MM.1S (cell line): ENCODE results near the gene LSAMP.

Experiments
- EZH2 ChIP-seq: fragments of 300-600 bp; sonication (generic); optimal IDR thresholded peaks from 2 replicates; pipeline ENCODE3; 2017; ENCODE audit warnings: low read depth, mild to moderate bottlenecking, antibody characterized with exemption, low read length, mixed read lengths
- EZH2phosphoT487 ChIP-seq: fragments of 300-600 bp; sonication (generic); IDR thresholded peaks from 2 replicates; pipeline ENCODE4 v1.6.1; 2018; ENCODE audit warnings: antibody characterized with exemption, low read length
- TF ChIP-seq, protein P1 (sequence below): fragments of 300-600 bp; sonication (generic); IDR thresholded peaks from 2 replicates; pipeline ENCODE4 v1.5.1; 2016; ENCODE audit warnings: antibody characterized with exemption, low read length, mixed read lengths

GRCh38 chr3:116413319-116413718 is 32.0 kb downstream of the LSAMP start:
- TF ChIP-seq, protein P1, sequence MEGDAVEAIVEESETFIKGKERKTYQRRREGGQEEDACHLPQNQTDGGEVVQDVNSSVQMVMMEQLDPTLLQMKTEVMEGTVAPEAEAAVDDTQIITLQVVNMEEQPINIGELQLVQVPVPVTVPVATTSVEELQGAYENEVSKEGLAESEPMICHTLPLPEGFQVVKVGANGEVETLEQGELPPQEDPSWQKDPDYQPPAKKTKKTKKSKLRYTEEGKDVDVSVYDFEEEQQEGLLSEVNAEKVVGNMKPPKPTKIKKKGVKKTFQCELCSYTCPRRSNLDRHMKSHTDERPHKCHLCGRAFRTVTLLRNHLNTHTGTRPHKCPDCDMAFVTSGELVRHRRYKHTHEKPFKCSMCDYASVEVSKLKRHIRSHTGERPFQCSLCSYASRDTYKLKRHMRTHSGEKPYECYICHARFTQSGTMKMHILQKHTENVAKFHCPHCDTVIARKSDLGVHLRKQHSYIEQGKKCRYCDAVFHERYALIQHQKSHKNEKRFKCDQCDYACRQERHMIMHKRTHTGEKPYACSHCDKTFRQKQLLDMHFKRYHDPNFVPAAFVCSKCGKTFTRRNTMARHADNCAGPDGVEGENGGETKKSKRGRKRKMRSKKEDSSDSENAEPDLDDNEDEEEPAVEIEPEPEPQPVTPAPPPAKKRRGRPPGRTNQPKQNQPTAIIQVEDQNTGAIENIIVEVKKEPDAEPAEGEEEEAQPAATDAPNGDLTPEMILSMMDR = no peak
- TF ChIP-seq EZH2 (no peak), EZH2phosphoT487 (no peak)
